Lung (tissue), 12 donors: Measurements from ENCODE around the gene PRKCA. TPM values are rescaled to one million over a fixed set of nuclear protein-coding genes. Genes with fewer than 3 reads are reported as not detected.

Experiments used
- ATAC-seq: fragments of 200-7000 bp; cut with Tn5 transposase; one replicate; pipeline ENCODE4 v1.9.1; 2020; ENCODE audit warnings: moderate number of reproducible peaks; ENCODE audit not compliant: insufficient read depth, low FRiP score
- DNase-seq, 3 donors: peaks; one replicate each; pipeline ENCODE4 v3.0.0-alpha.2; 2013 to 2017
- H3K27ac ChIP-seq, 2 donors: one replicate each; pipeline ENCODE4 v1.5.1; 2013; ENCODE audit warnings: mild to moderate bottlenecking in 2 of 2, moderate library complexity in 2 of 2, control low read depth in 1 of 2, inconsistent platforms in 1 of 2, low read depth in 1 of 2, low read length in 1 of 2
- H3K27me3 ChIP-seq, 3 donors: one replicate each; pipeline ENCODE4 v1.5.1; 2013; ENCODE audit warnings: low read length in 2 of 3; ENCODE audit not compliant: control insufficient read depth in 3 of 3, insufficient read depth in 3 of 3
- H3K36me3 ChIP-seq, 4 donors: one replicate each; pipeline ENCODE4 v1.5.1; 2013; ENCODE audit warnings: low read length in 4 of 4, mild to moderate bottlenecking in 1 of 4, moderate library complexity in 1 of 4; ENCODE audit not compliant: control insufficient read depth in 4 of 4, insufficient read depth in 4 of 4
- H3K4me1 ChIP-seq, 5 donors: one replicate each; pipeline ENCODE4 v1.5.1; 2013; ENCODE audit warnings: low read length in 5 of 5, mild to moderate bottlenecking in 2 of 5, moderate library complexity in 1 of 5; ENCODE audit not compliant: control insufficient read depth in 5 of 5, insufficient read depth in 5 of 5
- H3K4me3 ChIP-seq: one replicate; pipeline ENCODE4 v1.5.1; 2013; ENCODE audit warnings: mild to moderate bottlenecking, control low read depth, moderate library complexity
- H3K9ac ChIP-seq, 2 donors: one replicate each; pipeline ENCODE4 v1.5.1; 2013; ENCODE audit warnings: low read length in 2 of 2, control low read depth in 1 of 2; ENCODE audit not compliant: insufficient read depth in 1 of 2
- H3K9me3 ChIP-seq, 4 donors: one replicate each; pipeline ENCODE4 v1.5.1; 2013; ENCODE audit warnings: low read length in 3 of 4, mild to moderate bottlenecking in 1 of 4, moderate library complexity in 1 of 4; ENCODE audit not compliant: control insufficient read depth in 4 of 4, insufficient read depth in 3 of 4
- WGBS, 2 donors: extraction: QIAGEN DNeasy Blood & Tissue Kit; methylation state at CpG; one replicate each; pipeline ENCODE4 v1.1.7; 2013; 5-methylcytosine and 5-hydroxymethylcytosine counted together
- polyA plus RNA-seq, 2 donors: library from polyadenylated mRNA; stranded (reverse); fragments of 200-250 nt; gene quantifications; one replicate each; pipeline ENCODE4 v1.2.1, GENCODE V29; 2013
- total RNA-seq, 2 donors: library from RNA; depleted of rRNA in 1 of 2; stranded (reverse); fragments of >200 nt in 1 of 2; gene quantifications; one replicate each; pipeline ENCODE4 v1.2.1, GENCODE V29; 2014 to 2021
- TF ChIP-seq, protein P1 (sequence below): IDR thresholded peaks from 2 replicates; pipeline ENCODE4 v1.5.1; 2012; ENCODE audit warnings: mild to moderate bottlenecking; ENCODE audit errors: control extremely low read depth, extremely low read depth
- donor health status: control.
- donor health status: control.
- donor health status: Bipolar disorder and iron deficiency.
- donor health status: healthy.
- donor health status: DM: yes; HTN: yes; CAD: no.

PRKCA gene
- total and polyA plus RNA-seq, 4 donors, result 3.4 to 34.8 (median 13.8) TPM

DNA sequence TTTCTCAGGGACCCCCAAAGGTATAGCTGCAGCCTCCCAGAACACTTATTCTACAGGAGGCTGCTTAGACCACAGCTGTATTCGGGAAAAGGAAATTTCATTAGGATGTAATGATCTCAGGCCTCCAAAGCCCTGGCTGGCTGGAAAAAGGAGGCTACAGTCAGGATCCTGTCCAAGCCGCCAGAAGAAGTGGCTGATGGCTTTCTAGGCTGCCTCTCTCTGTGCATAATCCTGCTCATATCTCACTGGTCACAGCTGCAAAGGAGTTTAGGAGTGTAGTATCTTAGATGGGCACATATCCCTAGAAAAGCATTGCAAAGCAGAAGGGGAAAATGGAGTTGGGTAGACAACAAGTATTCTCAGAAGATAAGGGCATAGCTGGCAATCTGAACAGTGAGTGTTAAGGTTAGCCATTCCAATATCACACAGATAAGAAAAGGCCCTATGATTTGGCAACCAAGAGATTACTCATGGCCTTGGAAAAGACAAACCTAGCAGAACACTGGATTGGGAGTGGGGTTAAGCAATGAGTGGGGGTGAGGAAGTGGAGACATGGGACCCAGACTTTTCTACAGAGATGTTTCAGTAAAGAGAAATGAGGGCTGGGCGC, 26.0 kb upstream of the PRKCA start:
- Histone ChIP-seq H3K27me3 (no peaks in the 10 kb centered on the region), H3K9me3 (no peaks in the 10 kb centered on the region), H3K9ac (no peak overlapping the region), H3K4me3 (no peak overlapping the region), H3K4me1 (peaks cover 0 to 4% (median 0%) of the 10 kb centered on the region in 5 donors), H3K27ac (no peak overlapping the region), H3K36me3 (no peaks in the 10 kb centered on the region)
- ATAC-seq, result no peak
- WGBS, 2 donors, result 87 to 93% methylated on average over 3 of the region's 3 CpGs
- DNase-seq, result peak in 1 of 3 donors; percentile 24
- TF ChIP-seq, protein P1, sequence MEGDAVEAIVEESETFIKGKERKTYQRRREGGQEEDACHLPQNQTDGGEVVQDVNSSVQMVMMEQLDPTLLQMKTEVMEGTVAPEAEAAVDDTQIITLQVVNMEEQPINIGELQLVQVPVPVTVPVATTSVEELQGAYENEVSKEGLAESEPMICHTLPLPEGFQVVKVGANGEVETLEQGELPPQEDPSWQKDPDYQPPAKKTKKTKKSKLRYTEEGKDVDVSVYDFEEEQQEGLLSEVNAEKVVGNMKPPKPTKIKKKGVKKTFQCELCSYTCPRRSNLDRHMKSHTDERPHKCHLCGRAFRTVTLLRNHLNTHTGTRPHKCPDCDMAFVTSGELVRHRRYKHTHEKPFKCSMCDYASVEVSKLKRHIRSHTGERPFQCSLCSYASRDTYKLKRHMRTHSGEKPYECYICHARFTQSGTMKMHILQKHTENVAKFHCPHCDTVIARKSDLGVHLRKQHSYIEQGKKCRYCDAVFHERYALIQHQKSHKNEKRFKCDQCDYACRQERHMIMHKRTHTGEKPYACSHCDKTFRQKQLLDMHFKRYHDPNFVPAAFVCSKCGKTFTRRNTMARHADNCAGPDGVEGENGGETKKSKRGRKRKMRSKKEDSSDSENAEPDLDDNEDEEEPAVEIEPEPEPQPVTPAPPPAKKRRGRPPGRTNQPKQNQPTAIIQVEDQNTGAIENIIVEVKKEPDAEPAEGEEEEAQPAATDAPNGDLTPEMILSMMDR, result no peak

DNA sequence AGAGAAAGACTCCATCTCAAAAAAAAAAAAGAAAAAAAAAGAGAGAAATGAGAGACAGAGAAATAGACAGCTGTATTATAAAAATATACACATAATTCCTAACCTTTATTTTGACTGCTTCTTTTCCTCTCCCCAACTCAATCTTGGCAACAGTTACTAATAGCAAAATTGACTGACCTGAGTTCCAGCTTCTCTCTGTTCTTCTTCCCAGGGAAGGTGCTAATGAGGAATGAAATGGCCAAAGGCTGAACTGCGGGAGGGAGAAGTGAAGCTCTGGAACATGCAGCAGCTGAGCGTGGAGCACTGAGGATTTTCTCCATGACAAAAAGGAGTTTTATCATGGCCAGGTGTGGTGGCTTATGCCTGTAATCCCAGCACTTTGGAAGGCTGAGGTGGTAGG, 25.2 kb upstream of the PRKCA start:
- TF ChIP-seq, protein P1, result no peak
- Histone ChIP-seq H3K9me3 (no peaks in the 10 kb centered on the region), H3K27ac (no peak overlapping the region), H3K27me3 (no peaks in the 10 kb centered on the region), H3K9ac (no peak overlapping the region), H3K4me1 (peaks cover 0 to 4% (median 0%) of the 10 kb centered on the region in 5 donors), H3K4me3 (no peak overlapping the region), H3K36me3 (no peaks in the 10 kb centered on the region)
- 86 to 92% methylated on average over 2 of the region's 2 CpGs for WGBS, 2 donors
- peak in 2 of 3 donors; percentile 53 to 54 for DNase-seq
- no peak for ATAC-seq

DNA sequence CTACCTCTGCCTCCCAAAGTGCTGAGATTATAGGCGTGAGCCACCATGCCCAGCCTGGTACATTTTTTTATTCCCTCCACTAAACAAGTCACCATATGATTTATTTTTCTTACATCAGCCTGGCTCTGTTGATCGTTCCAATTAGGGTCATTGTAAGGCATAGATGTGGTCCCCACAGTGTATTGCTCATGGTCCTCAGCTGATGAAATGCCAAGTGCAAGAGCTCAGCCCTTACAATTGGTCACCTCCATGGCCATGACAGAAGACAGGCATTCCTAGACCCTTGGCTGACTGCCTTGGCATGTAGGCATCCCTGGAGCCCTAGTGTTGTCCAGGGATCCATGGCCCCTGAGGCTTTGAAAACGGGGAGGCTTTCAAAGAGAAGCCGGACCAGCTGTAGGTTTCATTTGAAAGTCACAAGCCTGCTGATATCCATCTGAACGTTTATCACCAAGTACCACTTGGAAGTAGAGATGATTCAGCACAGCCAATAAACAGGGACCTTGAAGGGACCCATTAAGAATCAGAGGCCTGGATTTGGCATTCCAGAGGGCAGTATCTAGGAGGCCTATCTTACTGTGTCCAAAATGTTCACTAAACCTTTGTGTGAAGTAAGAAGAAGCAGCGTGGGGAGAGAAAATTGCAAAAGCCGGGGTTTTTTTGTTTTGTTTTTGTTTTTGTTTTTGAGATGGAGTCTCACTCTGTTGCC, 20.6 kb upstream of the PRKCA start:
- Histone ChIP-seq H3K9ac (no peak overlapping the region), H3K27ac (no peak overlapping the region), H3K27me3 (no peaks in the 10 kb centered on the region), H3K36me3 (no peaks in the 10 kb centered on the region), H3K9me3 (no peaks in the 10 kb centered on the region), H3K4me3 (no peak overlapping the region), H3K4me1 (peaks cover 0 to 2% (median 0%) of the 10 kb centered on the region in 5 donors)
- no peak for DNase-seq
- ATAC-seq, result no peak
- TF ChIP-seq, protein P1, result no peak
- WGBS, 2 donors, result 88 to 92% methylated on average over 7 of the region's 7 CpGs
